HG02678 (cell line): ENCODE results near the gene UBASH3B.
"Not testable (repeated sequence)": the region's sequence is repeated elsewhere in the genome, so short reads cannot be mapped to it uniquely, and the experiment has no call there.

Source experiments
- ATAC-seq: cut with Tn5 transposase; IDR thresholded peaks from one replicate; pipeline ENCODE4 v1.9.1; 2021; ENCODE audit warnings: mild to moderate bottlenecking, moderate library complexity; ENCODE audit not compliant: unreplicated experiment

UBASH3B gene

DNA sequence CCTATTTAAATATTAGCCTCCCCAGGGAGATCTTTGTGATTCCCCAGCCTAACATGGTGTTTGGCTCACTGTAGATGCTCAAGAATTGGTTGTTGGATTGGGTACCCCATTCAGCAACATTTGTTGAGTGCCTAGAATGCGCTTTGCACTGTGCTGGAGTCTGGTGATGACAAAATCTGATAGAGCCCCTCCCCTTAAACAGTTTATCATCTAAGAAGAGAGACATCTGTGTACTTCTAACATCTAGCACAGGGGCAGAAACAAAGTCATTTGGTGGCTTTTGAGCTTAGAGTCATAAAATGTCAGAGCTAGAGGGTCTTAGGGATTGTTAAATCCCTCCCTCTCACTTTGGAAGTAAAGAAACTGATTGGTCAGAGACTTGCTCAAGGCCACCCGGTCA is 73.0 kb downstream of the UBASH3B start:
- ATAC-seq: no peak

- no peak for ATAC-seq
These were observed 73.6 kb downstream of the UBASH3B start for GRCh38 chr11:122729139-122729538.

- not testable (repeated sequence) for ATAC-seq
These were observed 75.2 kb downstream of the UBASH3B start for GRCh38 chr11:122730694-122731093.

DNA sequence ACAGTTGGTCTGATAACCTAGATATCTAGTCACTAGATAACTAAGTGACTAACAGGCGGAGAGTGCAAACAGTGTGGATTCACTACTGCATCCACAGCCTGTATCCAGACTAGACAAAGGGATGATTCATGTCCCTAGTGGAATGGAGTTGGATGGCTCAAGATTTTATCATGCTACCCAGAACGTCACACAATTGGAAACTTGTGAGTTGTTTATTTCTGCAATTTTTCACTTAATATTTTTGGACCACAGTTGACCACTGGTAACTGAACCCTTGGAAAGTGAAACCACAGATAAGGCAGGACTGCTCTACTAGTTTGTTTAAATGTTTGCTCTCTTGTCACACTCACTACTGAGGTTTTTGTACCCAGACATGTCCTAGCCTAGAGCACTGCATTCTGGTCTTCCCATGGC is 76.0 kb downstream of the UBASH3B start:
- ATAC-seq: no peak

DNA sequence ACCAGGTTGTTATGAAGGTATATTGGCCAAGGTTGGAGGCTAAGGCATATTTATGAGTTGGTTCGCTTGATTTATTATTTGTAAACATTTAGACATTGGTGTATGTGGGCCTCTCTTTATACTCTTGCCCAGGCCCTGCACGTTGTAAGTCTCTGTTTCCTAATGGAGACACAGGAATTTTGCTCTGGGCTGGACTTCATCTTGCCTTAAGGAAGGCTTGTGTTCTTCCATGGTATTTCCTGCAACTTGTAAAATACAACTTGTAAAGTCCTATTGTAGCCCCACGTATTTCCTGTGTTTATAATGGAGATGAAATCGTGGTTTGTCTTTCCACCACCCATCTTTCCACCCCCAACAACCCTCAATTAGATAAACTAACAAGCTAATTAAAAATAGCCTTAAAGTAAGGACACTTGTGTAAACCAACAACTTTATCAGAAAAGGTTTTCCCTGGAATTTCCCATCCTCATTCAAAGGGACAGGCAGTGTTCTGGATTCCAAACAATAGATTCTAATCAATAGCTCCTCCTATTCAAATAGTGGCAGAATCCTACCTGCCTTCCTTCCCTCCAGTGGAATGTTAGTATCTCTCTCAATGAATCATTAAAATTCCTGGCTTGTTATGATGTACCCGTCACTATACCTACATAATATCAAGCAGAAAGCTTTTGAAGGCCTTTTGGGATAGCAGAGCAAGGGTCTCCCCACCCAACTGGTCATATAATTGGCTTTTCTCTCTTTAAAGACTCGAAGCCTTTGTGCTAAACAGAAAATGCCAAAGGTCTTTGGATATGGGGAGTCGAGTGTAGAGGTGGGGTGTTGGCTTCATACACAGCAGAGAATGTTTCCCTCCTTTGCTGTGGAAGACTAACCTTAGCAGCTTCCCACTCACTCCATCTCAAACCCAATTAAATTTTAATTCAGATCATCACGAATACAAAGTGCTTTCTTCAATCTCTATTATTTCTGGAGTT is 77.1 kb downstream of the UBASH3B start:
- no peak for ATAC-seq

DNA sequence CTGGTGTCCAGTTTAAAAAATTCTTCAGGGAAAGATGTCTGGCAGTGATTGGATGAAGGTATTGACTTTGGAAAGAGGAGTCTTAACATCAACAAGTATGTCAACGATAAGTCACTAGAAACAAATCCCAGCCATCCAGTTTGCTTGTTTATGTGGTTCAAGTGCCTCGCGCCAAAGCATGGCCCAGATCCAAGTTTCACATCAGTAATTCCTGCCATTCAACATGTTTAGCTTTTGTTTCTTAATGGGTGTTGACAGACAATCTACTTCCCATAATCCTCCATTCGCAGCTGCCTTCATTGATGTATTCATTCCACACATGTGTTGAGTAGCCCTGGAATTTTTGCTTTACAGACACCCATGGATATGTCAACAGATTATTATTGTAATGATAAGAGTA is 77.8 kb downstream of the UBASH3B start:
- no peak for ATAC-seq

DNA sequence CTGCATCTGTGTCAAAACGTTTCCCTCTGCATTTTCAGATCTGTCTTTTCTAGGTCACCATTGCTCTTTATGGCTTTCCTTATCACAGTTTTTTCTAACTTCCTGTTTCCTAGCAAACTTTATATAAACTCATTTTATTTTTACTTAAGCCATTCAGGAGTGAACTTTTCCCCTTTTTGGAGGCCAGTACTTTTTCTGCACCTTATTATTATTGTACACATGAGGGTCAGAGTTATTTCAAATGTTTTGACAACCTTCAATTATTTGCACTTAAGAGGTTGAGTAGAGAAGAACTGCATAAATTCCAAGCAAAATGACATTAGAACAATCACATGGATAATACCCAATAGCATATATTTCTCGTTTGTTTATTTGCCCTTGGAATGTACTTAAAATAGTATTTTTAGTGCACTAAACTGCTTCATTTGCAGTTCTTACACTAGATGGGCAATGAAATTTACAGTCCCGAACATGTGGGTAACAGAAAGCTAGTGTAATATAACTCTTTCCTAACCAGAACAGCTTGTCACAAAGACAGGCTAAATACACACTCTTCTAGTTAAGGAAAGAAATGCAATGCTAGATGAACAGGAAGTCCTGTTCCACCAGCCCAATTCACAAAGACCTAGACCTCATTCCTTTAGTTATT is 79.5 kb downstream of the UBASH3B start:
- ATAC-seq: no peak

DNA sequence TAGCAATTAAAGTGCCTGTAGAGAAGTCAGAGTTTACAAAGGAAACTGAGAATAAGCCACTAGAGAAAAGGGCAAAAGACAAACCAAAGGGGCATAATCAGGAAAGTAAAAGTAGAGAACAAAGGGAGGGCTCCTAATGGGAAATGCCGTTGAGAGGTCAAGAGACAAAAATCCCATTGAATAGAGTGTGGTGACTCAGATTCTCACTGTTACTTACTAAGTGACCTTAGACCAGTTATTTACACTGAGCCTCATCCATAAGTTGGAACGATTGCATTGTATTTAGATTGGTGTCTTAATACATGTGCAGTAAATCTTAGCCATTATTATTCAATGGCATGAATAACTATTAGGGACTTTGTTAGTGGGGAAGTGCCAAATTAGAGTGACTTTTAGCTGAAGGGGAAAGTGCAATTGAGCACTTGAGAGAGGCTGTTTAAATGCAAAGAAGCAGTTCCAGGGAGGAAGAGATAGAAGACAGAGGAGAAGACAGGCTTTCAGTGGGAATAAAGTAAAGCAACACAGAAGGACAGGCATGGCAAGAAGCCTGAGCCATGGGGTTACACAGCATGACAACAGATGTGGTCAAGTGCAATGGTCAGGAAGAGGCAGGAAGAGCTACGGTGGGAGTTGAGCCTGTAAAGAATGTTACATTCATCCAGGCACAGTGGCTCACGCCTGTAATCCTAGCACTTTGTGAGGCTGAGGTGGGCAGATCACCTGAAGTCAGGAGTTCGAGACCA is 82.6 kb downstream of the UBASH3B start:
- ATAC-seq: no peak

GRCh38 chr11:122741613-122742300 is 86.2 kb downstream of the UBASH3B start:
- ATAC-seq: no peak

- no peak for ATAC-seq
These were observed 86.9 kb downstream of the UBASH3B start for GRCh38 chr11:122742301-122743018.

- no peak for ATAC-seq
These were observed 87.7 kb downstream of the UBASH3B start for GRCh38 chr11:122743097-122743741.

GRCh38 chr11:122743949-122744348 is 88.4 kb downstream of the UBASH3B start:
- peak; percentile 47 for ATAC-seq

- no peak for ATAC-seq
These were observed 88.8 kb downstream of the UBASH3B start for GRCh38 chr11:122744357-122744756.

DNA sequence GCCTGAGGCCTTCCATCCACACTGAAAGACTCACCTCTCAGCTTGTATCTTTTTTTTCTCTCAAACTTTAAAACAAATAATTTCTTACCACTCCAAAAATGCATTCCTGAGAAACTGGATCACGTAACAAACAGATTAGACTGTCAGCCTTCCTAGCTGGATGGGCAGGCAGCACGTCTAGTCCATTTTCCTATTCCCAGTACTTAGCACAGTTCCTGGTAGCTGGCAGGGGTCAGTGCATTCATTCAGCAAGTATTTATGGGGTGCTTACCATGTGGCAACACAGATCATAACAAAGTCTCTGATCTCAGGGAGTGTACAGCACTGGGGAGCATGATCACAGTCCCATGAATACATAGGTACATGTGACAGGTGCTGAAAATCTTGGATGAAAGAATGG is 89.6 kb downstream of the UBASH3B start:
- ATAC-seq: no peak

GRCh38 chr11:122746050-122746478 is 90.5 kb downstream of the UBASH3B start:
- peak; percentile 77 for ATAC-seq

GRCh38 chr11:122746611-122747244 is 91.2 kb downstream of the UBASH3B start:
- ATAC-seq: no peak

- no peak for ATAC-seq
These were observed 91.8 kb downstream of the UBASH3B start for GRCh38 chr11:122747351-122747781.

GRCh38 chr11:122749005-122749687 is 93.6 kb downstream of the UBASH3B start:
- peak; percentile 81 for ATAC-seq
